PC-3 (cell line): ENCODE measurements around the gene PRPH.

Source experiments
- CTCF ChIP-seq: fragments of 300-600 bp; sonication (generic); conservative IDR thresholded peaks from 2 replicates; pipeline ENCODE4 v1.5.1; 2017; ENCODE audit warnings: antibody characterized with exemption, low read depth, mild to moderate bottlenecking, low read length
- EZH2 ChIP-seq: fragments of 300-600 bp; sonication (generic); IDR thresholded peaks from one replicate; pipeline ENCODE4 v1.6.1; 2017; ENCODE audit warnings: antibody characterized with exemption, mild to moderate bottlenecking, low read length; ENCODE audit not compliant: unreplicated experiment

GRCh38 chr12:49330032-49330619 lies 35.2 kb downstream of the PRPH start:
- TF ChIP-seq CTCF, result no peak
- TF ChIP-seq EZH2, result no peak
